GM12864 (cell line): ENCODE measurements around the gene VCL.

Experiments
- DNase-seq: peaks from one replicate; pipeline ENCODE4 v3.0.0-alpha.2; 2011; ENCODE audit warnings: low read depth
- H3K4me3 ChIP-seq: 2 replicates; pipeline ENCODE4 v1.5.1; 2011; ENCODE audit warnings: mild to moderate bottlenecking, low read depth, low read length, control low read depth
- CTCF ChIP-seq: IDR thresholded peaks from 2 replicates; pipeline ENCODE4 v1.5.1; 2011; ENCODE audit warnings: low read depth, mild to moderate bottlenecking, moderate library complexity, low read length, control low read depth, inconsistent platforms; ENCODE audit errors: missing control alignments

Gene VCL

GRCh38 chr10:73974309-73974946 is 23.5 kb upstream of the VCL start:
- DNase-seq: no peak
- H3K4me3 ChIP-seq: no peak overlapping the region
- no peak for TF ChIP-seq CTCF

DNA sequence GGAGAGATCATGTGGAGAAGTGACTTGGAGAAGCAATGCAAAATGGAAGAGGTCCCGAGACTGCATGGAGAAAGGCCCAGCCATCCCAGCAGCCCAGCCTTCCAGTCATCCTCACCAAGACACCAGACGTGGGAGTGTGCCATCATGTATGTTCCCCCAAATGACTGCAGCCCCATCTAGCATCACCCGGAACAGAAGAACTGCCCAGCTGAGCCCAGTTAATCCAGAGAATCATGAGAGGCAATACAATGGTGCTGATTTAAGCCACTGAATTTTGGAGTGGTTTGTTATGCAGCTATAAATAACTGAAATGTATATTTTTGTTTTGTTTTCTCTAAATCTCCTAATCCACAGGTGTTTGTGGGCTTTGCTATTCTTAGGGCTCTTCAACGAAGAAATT is 22.5 kb upstream of the VCL start:
- no peak for TF ChIP-seq CTCF
- DNase-seq: no peak
- H3K4me3 ChIP-seq: no peak overlapping the region

- DNase-seq: no peak
Observed at GRCh38 chr10:73979141-73979808, 18.6 kb upstream of the VCL start.

GRCh38 chr10:73979809-73980433 is 18.0 kb upstream of the VCL start:
- DNase-seq: no peak
- H3K4me3 ChIP-seq: no peak overlapping the region
- TF ChIP-seq CTCF: no peak

More at GRCh38 chr10:73979141-73979808, 18.6 kb upstream of the VCL start:
- no peak overlapping the region for H3K4me3 ChIP-seq
- TF ChIP-seq CTCF: no peak

- DNase-seq: no peak
- H3K4me3 ChIP-seq: no peak overlapping the region
- TF ChIP-seq CTCF: no peak
Observed at GRCh38 chr10:73981812-73982211, 16.1 kb upstream of the VCL start.

DNA sequence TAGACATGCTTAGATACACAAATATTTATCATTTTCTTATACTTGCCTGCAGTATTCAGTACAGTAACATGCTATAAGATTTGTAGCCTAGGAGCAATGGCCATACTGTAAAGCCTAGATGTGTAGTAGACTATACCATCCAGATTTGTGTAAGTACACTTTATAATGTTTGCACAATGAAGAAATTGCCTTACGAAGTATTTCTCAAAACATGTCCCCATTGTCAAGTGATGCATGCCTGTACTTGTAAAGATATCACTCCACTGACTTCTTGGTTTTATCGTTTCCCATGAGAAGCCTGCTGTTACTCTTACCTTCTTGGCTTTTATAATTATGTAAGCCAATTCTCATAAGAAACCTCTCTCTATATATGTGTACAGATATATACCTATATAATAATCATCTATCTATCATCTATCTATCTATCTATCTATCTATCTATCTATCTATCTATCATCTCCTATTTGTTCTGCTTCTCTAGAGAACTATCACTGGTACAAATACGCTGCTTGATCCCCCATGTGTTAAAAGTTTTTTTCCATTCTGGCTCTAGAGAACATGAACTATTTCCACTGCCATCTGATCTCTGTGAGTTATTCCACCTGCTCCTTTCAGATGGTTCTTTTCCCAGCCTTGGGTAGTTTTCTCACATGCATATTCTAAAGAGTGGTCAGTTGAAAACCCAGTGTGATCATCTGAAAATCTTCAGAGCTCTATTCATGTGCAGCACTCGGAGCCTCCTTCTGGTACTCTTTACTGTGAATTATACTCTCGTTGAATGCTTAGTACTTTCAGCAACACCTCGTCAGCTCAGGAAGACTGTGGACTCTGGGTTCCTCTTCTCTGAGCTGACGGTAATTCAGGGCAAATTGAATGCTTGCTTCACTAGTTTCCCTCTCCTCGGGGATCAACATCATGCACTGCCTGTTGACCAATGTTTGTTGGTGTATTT is 14.5 kb upstream of the VCL start:
- H3K4me3 ChIP-seq: no peak overlapping the region
- no peak for DNase-seq
- no peak for TF ChIP-seq CTCF
